Mucosa of rectum (tissue), 2 donors: ENCODE results near the gene COL24A1.
"Not testable (repeated sequence)": the region's sequence is repeated elsewhere in the genome, so short reads cannot be mapped to it uniquely, and the experiment has no call there.

Source experiments
- H3K27ac ChIP-seq, 2 donors: one replicate each; pipeline ENCODE4 v1.7.0; 2013; ENCODE audit warnings: inconsistent platforms in 2 of 2, low read depth in 2 of 2, low read length in 2 of 2
- H3K27me3 ChIP-seq, 2 donors: one replicate each; pipeline ENCODE4 v1.7.0; 2013; ENCODE audit warnings: low read length in 2 of 2; ENCODE audit not compliant: control insufficient read depth in 2 of 2, insufficient read depth in 2 of 2
- H3K36me3 ChIP-seq, 2 donors: one replicate each; pipeline ENCODE4 v1.7.0; 2013; ENCODE audit warnings: low read length in 2 of 2; ENCODE audit not compliant: control insufficient read depth in 2 of 2, insufficient read depth in 2 of 2
- H3K4me1 ChIP-seq, 2 donors: one replicate each; pipeline ENCODE4 v1.7.0; 2013; ENCODE audit warnings: low read length in 2 of 2, mild to moderate bottlenecking in 1 of 2; ENCODE audit not compliant: control insufficient read depth in 2 of 2, insufficient read depth in 2 of 2
- H3K4me3 ChIP-seq, 2 donors: one replicate each; pipeline ENCODE4 v1.7.0; 2013; ENCODE audit warnings: low read length in 2 of 2
- H3K9ac ChIP-seq, 2 donors: one replicate each; pipeline ENCODE4 v1.7.0; 2013; ENCODE audit warnings: low read length in 2 of 2, low read depth in 1 of 2, mild to moderate bottlenecking in 1 of 2
- H3K9me3 ChIP-seq, 2 donors: one replicate each; pipeline ENCODE4 v1.7.0; 2013; ENCODE audit warnings: low read length in 2 of 2; ENCODE audit not compliant: control insufficient read depth in 2 of 2
- donor health status: healthy.
- donor health status: Normal muscosa, but diverticular disease.

Gene COL24A1

DNA sequence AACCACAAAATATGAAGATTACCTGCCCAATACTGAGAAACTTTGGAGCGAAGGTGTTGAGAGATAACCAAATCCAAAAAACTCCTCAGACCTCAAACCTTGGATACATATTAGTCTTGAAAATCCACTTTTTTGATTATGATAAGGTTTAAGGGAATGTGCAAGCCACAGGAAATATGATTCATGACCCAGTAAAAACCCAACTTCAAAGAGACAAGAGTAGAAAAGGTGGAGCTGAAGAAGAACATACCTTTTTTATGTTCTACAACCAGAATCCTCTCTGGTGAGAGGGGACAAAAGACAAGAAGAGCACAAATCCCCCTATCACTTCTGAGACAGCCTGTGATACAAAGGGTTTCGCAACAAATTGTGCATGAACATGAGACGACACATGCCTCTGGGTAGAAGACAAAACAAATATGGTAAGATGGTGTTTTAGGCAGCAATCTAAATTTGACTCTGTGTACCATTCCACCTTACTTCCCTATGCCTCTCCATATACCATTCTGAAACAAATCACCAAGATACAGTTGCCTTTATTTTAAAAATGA is 37.3 kb downstream of the COL24A1 start:
- H3K27me3 ChIP-seq: no peaks in the 10 kb centered on the region
- H3K4me3 ChIP-seq: no peak overlapping the region
- H3K27ac ChIP-seq: no peak overlapping the region
- H3K4me1 ChIP-seq: no peaks in the 10 kb centered on the region
- no peaks in the 10 kb centered on the region for H3K9me3 ChIP-seq
- no peak overlapping the region for H3K9ac ChIP-seq
- H3K36me3 ChIP-seq: no peaks in the 10 kb centered on the region

DNA sequence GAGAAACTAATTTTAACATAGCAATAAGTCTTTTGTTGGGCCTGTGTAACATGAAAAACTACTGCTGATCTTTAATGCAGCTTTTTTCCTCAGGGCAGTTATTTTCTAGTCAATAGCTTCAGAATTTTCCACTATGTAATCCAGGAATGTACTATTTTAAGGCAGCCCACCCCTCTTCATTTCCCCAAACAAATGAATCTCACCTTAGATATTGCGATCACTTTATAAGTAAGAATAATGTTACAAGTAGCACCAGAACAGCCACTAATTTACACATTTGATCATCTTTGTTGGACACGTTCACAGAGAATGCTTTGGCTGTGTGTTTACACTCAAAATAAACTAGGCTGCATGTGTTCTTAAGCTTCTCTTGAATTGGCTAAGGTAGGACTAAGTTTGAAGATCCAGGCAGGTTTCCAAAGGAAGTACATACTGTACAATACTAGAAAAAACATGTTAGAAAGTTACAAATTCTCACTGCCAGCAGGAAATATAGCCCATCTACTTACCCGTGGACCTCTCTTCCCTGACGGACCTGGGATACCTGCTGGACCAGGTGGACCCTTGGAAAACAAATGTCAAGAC is 41.7 kb downstream of the COL24A1 start:
- no peaks in the 10 kb centered on the region for H3K4me1 ChIP-seq
- no peaks in the 10 kb centered on the region for H3K27me3 ChIP-seq
- no peak overlapping the region for H3K9ac ChIP-seq
- H3K36me3 ChIP-seq: no peaks in the 10 kb centered on the region
- H3K27ac ChIP-seq: no peak overlapping the region
- H3K9me3 ChIP-seq: no peaks in the 10 kb centered on the region
- no peak overlapping the region for H3K4me3 ChIP-seq

DNA sequence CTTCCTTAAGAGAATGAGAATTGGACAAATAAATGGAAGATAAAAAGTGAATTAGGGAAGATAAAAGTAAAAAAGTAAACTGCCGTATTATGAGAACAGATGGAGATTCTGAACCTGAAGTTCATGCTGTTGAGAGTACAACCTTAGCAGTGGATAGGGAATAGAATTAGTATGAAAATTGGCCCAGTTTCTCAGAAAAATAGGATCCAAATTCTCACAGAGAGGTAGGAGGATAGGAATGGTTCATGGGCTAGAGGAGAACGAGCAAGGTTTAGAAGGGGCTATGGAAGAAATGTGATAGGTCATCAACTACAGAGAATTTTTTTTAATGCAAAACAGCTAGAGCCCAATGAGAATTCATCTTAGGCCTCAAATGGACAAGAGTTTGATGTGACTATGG is 42.3 kb downstream of the COL24A1 start:
- Histone ChIP-seq H3K9me3 (no peaks in the 10 kb centered on the region), H3K4me1 (no peaks in the 10 kb centered on the region), H3K9ac (no peak overlapping the region), H3K27me3 (no peaks in the 10 kb centered on the region), H3K36me3 (no peaks in the 10 kb centered on the region), H3K27ac (no peak overlapping the region), H3K4me3 (no peak overlapping the region)

DNA sequence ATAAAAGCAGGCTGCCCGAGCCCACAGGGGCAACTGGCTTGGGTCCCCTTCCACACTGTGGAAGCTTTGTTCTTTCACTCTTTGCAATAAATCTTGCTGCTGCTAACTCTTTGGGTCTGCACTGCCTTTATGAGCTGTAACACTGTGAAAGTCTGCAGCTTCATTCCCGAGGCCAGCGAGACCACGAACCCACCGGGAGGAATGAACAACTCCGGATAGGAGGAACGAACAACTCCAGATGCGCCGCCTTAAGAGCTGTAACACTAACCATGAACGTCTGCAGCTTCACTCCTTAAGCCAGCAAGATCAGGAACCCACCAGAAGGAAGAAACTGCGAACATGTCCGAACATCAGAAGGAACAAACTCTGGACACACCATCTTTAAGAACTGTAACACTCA is 45.0 kb downstream of the COL24A1 start:
- not testable (repeated sequence) for H3K36me3 ChIP-seq, H3K4me3 ChIP-seq, H3K9me3 ChIP-seq, H3K27me3 ChIP-seq, H3K27ac ChIP-seq, H3K4me1 ChIP-seq, H3K9ac ChIP-seq

DNA sequence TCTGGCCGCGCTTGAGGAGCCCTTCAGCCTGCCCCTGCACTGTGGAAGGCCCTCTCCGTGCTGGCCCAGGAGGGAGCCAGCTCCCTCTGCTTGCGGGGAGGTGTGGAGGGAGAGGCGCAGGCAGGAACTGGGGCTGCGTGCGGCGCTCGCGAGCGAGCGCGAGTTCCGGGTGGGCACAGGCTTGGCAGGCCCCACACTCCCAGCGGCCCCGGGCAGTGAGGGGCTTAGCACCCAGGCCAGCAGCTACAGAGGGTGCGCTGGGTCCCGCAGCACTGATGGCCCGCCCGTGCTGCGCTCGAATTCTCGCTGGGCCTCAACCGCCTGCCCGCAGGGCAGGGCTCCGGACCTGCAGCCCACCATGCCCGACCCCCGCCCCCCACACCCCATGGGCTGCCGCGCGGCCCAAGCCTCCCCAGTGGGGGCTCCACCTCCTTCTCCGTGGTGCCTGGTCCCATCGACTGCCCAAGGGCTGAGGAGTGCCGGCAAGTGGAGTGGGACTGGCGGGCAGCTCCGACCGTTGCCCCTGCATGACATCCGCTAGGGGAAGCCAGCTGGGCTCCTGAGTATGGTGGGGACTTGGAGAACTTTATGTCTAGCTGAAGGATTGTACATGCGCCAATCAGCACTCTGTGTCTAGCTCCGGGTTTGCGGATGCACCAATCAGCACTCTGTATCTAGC is 46.0 kb downstream of the COL24A1 start:
- Histone ChIP-seq H3K36me3 (no peaks in the 10 kb centered on the region), H3K27me3 (no peaks in the 10 kb centered on the region), H3K9me3 (no peaks in the 10 kb centered on the region), H3K4me3 (no peak overlapping the region), H3K4me1 (no peaks in the 10 kb centered on the region), H3K27ac (no peak overlapping the region), H3K9ac (no peak overlapping the region)

DNA sequence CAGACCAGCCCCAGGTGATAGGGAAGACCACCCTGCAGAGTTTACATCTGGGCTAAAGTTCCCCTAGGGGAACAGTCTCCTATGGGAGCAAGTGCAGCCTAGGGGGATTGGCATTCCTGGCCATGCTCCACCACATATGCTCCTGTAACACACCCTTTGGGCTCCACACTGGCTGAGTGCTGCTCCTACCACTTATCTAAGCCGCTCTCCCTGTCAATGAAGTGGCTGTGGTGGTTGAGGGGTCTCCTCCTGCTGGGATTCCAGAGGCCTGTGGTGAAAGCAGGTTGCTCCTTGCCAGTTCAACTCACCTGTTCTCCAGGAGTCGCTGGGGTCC is 51.1 kb downstream of the COL24A1 start:
- H3K9ac ChIP-seq: no peak overlapping the region
- no peaks in the 10 kb centered on the region for H3K27me3 ChIP-seq
- H3K36me3 ChIP-seq: no peaks in the 10 kb centered on the region
- no peak overlapping the region for H3K4me3 ChIP-seq
- no peaks in the 10 kb centered on the region for H3K9me3 ChIP-seq
- H3K4me1 ChIP-seq: peaks cover 0 to 2% of the 10 kb centered on the region in 2 donors
- no peak overlapping the region for H3K27ac ChIP-seq

DNA sequence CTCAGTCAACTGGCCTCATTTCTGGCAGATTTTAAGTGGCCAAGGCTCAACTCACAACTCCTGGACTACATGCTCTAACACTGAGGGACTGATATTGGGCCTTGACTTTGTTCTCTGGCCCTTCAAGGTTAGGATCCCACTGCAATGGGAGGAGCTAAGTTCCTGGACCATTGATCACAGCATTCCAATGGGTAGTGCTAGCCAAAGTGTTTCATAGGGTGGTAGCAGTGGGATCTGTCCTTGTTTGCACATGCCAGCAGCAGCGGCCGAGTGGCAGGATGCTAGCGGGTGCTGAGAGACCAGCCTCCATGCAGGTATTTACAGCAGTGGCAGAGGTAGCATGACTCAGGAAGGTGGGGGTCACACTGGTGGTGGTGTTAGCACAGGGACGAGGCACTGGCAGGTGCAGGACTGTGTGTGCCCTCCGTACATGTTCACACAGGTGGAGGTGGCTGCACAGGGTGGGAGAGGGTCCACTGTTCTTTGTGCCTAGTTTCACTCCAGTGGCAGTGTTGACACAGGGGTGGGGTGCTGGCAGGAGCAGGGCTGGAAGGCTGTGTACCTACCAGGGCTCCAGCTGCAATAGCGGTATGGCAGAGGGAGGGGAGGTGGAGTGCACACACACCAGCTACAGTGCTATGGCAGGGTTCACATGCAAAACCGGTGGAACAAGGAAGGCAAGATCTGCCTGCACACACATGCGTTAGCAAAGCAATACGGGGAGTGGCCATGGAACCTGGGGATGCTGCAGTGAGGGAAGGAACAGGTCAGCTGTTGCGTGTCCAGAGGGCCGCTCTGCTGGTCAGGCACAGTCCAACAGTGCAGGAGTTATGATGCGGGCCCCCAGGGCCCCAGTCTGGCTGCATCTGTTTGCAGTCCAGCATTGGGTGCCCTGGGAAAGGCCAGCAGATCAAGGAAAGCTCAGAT is 51.7 kb downstream of the COL24A1 start:
- Histone ChIP-seq H3K36me3 (no peaks in the 10 kb centered on the region), H3K9me3 (no peaks in the 10 kb centered on the region), H3K9ac (no peak overlapping the region), H3K27me3 (no peaks in the 10 kb centered on the region), H3K27ac (no peak overlapping the region), H3K4me3 (no peak overlapping the region), H3K4me1 (peaks cover 0 to 2% of the 10 kb centered on the region in 2 donors)

DNA sequence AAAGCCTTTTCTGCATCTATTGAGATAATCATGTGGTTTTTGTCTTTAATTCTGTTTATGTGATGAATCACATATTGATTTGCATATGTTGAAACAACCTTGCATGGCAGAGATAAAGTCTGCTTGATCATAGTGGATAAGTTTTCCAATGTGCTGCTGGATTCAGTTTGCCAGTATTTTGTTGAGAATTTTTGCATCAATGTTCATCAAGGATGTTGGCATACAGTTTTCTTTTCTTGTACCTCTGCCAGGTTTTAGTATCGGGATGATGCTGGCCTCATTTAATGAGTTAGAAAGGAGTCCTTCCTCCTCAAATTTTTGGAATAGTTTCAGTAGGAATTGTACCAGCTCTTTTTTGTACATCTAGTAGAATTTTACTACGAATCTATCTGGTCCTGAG is 55.0 kb downstream of the COL24A1 start:
- no peaks in the 10 kb centered on the region for H3K36me3 ChIP-seq
- H3K27me3 ChIP-seq: no peaks in the 10 kb centered on the region
- H3K9me3 ChIP-seq: no peaks in the 10 kb centered on the region
- no peak overlapping the region for H3K9ac ChIP-seq
- no peak overlapping the region for H3K27ac ChIP-seq
- peaks cover 0 to 2% of the 10 kb centered on the region in 2 donors for H3K4me1 ChIP-seq
- no peak overlapping the region for H3K4me3 ChIP-seq

DNA sequence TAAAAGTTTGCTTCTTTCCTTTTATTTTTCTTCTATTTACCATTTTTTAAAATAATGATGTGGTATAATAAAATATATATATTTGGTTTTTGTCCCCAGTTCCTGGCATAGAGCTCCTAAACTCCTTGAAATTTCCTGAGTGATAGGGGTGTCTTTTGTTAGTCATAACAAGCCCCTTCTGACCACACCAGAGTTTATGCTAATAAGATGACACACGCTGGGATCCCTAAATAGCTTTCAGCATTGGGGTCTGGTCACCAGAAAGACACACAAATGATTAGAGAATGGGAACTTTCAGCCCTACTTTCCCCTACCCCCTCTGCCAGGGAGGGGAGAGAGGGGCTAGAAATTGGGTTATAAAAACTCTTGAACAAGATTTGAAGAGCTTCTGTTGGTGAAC is 56.2 kb downstream of the COL24A1 start:
- H3K4me1 ChIP-seq: peaks cover 0 to 2% of the 10 kb centered on the region in 2 donors
- no peak overlapping the region for H3K9ac ChIP-seq
- H3K36me3 ChIP-seq: no peaks in the 10 kb centered on the region
- no peaks in the 10 kb centered on the region for H3K9me3 ChIP-seq
- H3K27me3 ChIP-seq: no peaks in the 10 kb centered on the region
- H3K27ac ChIP-seq: no peak overlapping the region
- no peak overlapping the region for H3K4me3 ChIP-seq

DNA sequence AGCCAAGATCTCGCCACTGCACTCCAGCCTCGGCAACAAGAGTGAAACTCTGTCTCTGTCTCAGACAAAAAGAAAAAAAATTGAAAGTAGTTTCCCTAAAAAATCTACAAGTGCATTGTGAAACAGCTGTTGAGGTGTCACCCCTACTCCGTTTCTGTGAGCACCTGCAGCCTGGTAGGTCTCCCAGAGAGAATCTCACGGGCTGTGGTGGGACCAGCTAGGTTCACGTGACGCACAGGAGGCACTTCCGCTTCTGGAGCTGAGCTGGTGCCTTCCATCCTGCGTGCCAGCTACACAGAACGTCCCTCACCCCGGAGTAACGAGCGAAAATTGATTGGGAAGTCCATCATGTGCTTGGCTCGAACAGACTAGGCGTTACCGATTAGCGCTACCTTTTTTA is 66.8 kb downstream of the COL24A1 start:
- Histone ChIP-seq H3K4me3 (no peak overlapping the region), H3K27ac (no peak overlapping the region), H3K36me3 (no peaks in the 10 kb centered on the region), H3K27me3 (no peaks in the 10 kb centered on the region), H3K9ac (no peak overlapping the region), H3K4me1 (no peaks in the 10 kb centered on the region), H3K9me3 (no peaks in the 10 kb centered on the region)
